ENCODE measurements around the gene ZNF3. TPM values are rescaled to one million over a fixed set of nuclear protein-coding genes. Genes with fewer than 3 reads are reported as not detected.

The ZNF3 gene
- polyA plus RNA-seq, 1 donor (not counting 4 experiments of a cell fraction or from before 2014, with no cell fraction given): 16.8 TPM

DNA sequence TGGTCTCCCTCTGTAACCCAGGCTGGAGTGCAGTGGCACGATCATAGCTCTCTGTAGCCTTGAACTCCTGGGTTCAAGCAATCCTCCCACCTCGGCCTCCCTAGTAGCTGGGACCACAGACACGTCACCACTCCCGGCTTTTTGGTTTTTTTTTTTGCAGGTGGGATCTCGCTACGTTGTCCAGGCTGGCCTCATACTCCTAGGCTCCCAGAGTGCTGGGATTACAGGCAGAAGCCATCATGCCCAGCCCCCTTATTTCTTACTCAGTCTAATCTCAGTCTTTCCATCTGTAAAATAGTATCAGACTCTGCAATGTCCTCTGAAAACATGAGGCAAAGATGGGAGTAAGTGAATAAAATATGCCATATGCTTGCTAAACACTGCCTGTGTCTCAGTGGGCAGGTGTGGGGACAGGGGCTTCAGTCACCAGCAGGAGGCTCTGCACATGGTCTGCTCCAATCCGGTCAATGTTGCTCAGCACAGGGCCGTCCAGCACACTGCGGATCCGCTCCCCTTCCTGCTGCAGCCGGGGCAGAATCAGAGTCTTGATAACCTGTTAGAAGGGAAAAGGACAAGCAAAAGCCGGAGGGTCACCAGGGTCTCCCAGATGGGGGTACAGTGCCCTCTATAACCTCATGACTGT lies 28.1 kb upstream of the ZNF3 start:
- H3K36me3 ChIP-seq (ENCODE audit: control insufficient read depth in 2 of 2, extremely low read depth in 1 of 2, insufficient read depth in 2 of 2, low read length in 2 of 2): peaks cover 17 to 44% of the 10 kb centered on the region in 2 experiments
- H3K9me1 ChIP-seq (ENCODE audit: control insufficient read depth, extremely low read depth, insufficient read depth, low read length): no peaks in the 10 kb centered on the region
- H3K4me3 ChIP-seq (ENCODE audit: control insufficient read depth in 2 of 3, extremely low read depth in 1 of 3, insufficient read depth in 2 of 3, low read depth in 1 of 3, low read length in 3 of 3): no peak overlapping the region
- no peak overlapping the region for H3K9ac ChIP-seq (ENCODE audit: control insufficient read depth, extremely low read depth, insufficient read depth, low read length)
- no peak overlapping the region for H3K27ac ChIP-seq (ENCODE audit: control insufficient read depth, insufficient read depth, low read length)
- FAIRE-seq (no peak), DNase-seq (ENCODE audit: low read depth, low spot score) (no peak)
- no peak overlapping the region for H3K4me2 ChIP-seq (ENCODE audit: control insufficient read depth, extremely low read depth, insufficient read depth, low read depth, low read length)
- TF ChIP-seq, protein P1, sequence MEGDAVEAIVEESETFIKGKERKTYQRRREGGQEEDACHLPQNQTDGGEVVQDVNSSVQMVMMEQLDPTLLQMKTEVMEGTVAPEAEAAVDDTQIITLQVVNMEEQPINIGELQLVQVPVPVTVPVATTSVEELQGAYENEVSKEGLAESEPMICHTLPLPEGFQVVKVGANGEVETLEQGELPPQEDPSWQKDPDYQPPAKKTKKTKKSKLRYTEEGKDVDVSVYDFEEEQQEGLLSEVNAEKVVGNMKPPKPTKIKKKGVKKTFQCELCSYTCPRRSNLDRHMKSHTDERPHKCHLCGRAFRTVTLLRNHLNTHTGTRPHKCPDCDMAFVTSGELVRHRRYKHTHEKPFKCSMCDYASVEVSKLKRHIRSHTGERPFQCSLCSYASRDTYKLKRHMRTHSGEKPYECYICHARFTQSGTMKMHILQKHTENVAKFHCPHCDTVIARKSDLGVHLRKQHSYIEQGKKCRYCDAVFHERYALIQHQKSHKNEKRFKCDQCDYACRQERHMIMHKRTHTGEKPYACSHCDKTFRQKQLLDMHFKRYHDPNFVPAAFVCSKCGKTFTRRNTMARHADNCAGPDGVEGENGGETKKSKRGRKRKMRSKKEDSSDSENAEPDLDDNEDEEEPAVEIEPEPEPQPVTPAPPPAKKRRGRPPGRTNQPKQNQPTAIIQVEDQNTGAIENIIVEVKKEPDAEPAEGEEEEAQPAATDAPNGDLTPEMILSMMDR (optimal IDR thresholded peaks at IDR 0.05 in 1 of 3, IDR thresholded peaks at IDR 0.05 in 1 of 3, conservative IDR thresholded peaks at IDR 0.05 in 1 of 3; ENCODE audit: extremely low read depth in 1 of 3, insufficient read depth in 2 of 3, low read length in 3 of 3): peak in 1 of 3 experiments; percentile 15
- TF ChIP-seq EZH2 (IDR thresholded peaks at IDR 0.05; ENCODE audit: low read length): no peak
- no peak overlapping the region for H2AFZ ChIP-seq (ENCODE audit: control insufficient read depth, low read length)
- no peaks in the 10 kb centered on the region for H3K79me2 ChIP-seq (ENCODE audit: control insufficient read depth, insufficient read depth, low read length)
- H3K9me3 ChIP-seq (ENCODE audit: control insufficient read depth, low read depth, low read length): no peaks in the 10 kb centered on the region
- dilution Hi-C loops (cut with MboI; ENCODE audit: extremely low pct_ligation_motif_present, low sequenced_read_pairs): no loop called here
- H4K20me1 ChIP-seq (ENCODE audit: control insufficient read depth, extremely low read depth, insufficient read depth, low read length): no peaks in the 10 kb centered on the region
- no peaks in the 10 kb centered on the region for H3K27me3 ChIP-seq (ENCODE audit: control insufficient read depth, extremely low read depth, insufficient read depth, low read length)
- no peaks in the 10 kb centered on the region for H3K4me1 ChIP-seq (ENCODE audit: control insufficient read depth, extremely low read depth, insufficient read depth, low read length)

DNA sequence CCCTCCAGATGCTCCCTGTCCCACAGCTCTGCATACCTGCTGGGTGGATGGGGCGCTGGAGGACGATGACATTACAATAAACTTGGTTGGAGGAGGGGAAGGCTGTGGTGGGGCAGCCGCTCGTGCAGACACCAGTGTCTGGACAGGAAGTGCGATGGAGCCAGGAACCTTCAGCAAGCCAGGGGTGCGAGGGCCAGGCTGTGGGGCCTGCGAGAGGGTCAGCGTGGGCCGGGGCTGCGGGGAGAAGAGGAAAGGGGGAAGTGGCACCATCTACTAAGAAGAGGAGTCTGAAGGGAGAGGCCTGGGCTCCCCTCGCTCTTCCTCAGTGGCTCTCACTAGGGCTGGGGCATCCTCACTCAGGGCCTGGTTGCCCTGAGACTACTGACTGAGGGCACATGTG lies 26.4 kb upstream of the ZNF3 start:
- no peaks in the 10 kb centered on the region for H3K9me1 ChIP-seq (ENCODE audit: control insufficient read depth, extremely low read depth, insufficient read depth, low read length)
- TF ChIP-seq, protein P1 (optimal IDR thresholded peaks at IDR 0.05 in 1 of 3, IDR thresholded peaks at IDR 0.05 in 1 of 3, conservative IDR thresholded peaks at IDR 0.05 in 1 of 3; ENCODE audit: extremely low read depth in 1 of 3, insufficient read depth in 2 of 3, low read length in 3 of 3): no peak
- no peak for TF ChIP-seq EZH2 (IDR thresholded peaks at IDR 0.05; ENCODE audit: low read length)
- no peak overlapping the region for H3K4me3 ChIP-seq (ENCODE audit: control insufficient read depth in 2 of 3, extremely low read depth in 1 of 3, insufficient read depth in 2 of 3, low read depth in 1 of 3, low read length in 3 of 3)
- H3K9ac ChIP-seq (ENCODE audit: control insufficient read depth, extremely low read depth, insufficient read depth, low read length): no peak overlapping the region
- H3K79me2 ChIP-seq (ENCODE audit: control insufficient read depth, insufficient read depth, low read length): no peaks in the 10 kb centered on the region
- no peak overlapping the region for H3K4me2 ChIP-seq (ENCODE audit: control insufficient read depth, extremely low read depth, insufficient read depth, low read depth, low read length)
- dilution Hi-C loops (cut with MboI; ENCODE audit: extremely low pct_ligation_motif_present, low sequenced_read_pairs): no loop called here
- FAIRE-seq: no peak
- H3K9me3 ChIP-seq (ENCODE audit: control insufficient read depth, low read depth, low read length): no peaks in the 10 kb centered on the region
- H3K27ac ChIP-seq (ENCODE audit: control insufficient read depth, insufficient read depth, low read length): no peak overlapping the region
- H4K20me1 ChIP-seq (ENCODE audit: control insufficient read depth, extremely low read depth, insufficient read depth, low read length): no peaks in the 10 kb centered on the region
- H2AFZ ChIP-seq (ENCODE audit: control insufficient read depth, low read length): no peak overlapping the region
- H3K4me1 ChIP-seq (ENCODE audit: control insufficient read depth, extremely low read depth, insufficient read depth, low read length): no peaks in the 10 kb centered on the region
- H3K36me3 ChIP-seq (ENCODE audit: control insufficient read depth in 2 of 2, extremely low read depth in 1 of 2, insufficient read depth in 2 of 2, low read length in 2 of 2): peaks cover 10 to 46% of the 10 kb centered on the region in 2 experiments
- no peak for DNase-seq (ENCODE audit: low read depth, low spot score)
- H3K27me3 ChIP-seq (ENCODE audit: control insufficient read depth, extremely low read depth, insufficient read depth, low read length): no peaks in the 10 kb centered on the region

Measured in keratinocyte (primary cell).